Keratinocyte (primary cell): ENCODE data around the gene RFX2.

Experiments used
- EZH2 ChIP-seq: IDR thresholded peaks from one replicate; pipeline ENCODE4 v1.6.1; 2012; ENCODE audit warnings: inconsistent platforms, mild to moderate bottlenecking, low read length, moderate library complexity
- TF ChIP-seq, protein P1 (sequence below), 3 experiments: IDR thresholded peaks in 1 of 3; conservative IDR thresholded peaks in 1 of 3; optimal IDR thresholded peaks in 1 of 3; 2 replicates in 2 of 3; 3 replicates in 1 of 3; pipeline versions ENCODE3 to v1.5.1; 2011; ENCODE audit warnings: low read length in 3 of 3, mild to moderate bottlenecking in 3 of 3, moderate library complexity in 2 of 3, control low read depth in 1 of 3, inconsistent platforms in 1 of 3; ENCODE audit not compliant: insufficient read depth in 2 of 3; ENCODE audit errors: extremely low read depth in 1 of 3

GRCh38 chr19:6109947-6110346 lies 353 bp downstream of the RFX2 start:
- TF ChIP-seq, protein P1, sequence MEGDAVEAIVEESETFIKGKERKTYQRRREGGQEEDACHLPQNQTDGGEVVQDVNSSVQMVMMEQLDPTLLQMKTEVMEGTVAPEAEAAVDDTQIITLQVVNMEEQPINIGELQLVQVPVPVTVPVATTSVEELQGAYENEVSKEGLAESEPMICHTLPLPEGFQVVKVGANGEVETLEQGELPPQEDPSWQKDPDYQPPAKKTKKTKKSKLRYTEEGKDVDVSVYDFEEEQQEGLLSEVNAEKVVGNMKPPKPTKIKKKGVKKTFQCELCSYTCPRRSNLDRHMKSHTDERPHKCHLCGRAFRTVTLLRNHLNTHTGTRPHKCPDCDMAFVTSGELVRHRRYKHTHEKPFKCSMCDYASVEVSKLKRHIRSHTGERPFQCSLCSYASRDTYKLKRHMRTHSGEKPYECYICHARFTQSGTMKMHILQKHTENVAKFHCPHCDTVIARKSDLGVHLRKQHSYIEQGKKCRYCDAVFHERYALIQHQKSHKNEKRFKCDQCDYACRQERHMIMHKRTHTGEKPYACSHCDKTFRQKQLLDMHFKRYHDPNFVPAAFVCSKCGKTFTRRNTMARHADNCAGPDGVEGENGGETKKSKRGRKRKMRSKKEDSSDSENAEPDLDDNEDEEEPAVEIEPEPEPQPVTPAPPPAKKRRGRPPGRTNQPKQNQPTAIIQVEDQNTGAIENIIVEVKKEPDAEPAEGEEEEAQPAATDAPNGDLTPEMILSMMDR (optimal IDR thresholded peaks at IDR 0.05 in 1 of 3, IDR thresholded peaks at IDR 0.05 in 1 of 3, conservative IDR thresholded peaks at IDR 0.05 in 1 of 3; ENCODE audit: extremely low read depth in 1 of 3, insufficient read depth in 2 of 3, low read length in 3 of 3) = no peak
- TF ChIP-seq EZH2 = no peak
